ENCODE data around the gene DNAJB2. TPM values are rescaled to one million over a fixed set of nuclear protein-coding genes. Genes with fewer than 3 reads are reported as not detected.
"Not testable (repeated sequence)": the region's sequence is repeated elsewhere in the genome, so short reads cannot be mapped to it uniquely, and the experiment has no call there.

DNAJB2 gene
- total RNA-seq, 1 donor from 2014 or later: 93.6 TPM

DNA sequence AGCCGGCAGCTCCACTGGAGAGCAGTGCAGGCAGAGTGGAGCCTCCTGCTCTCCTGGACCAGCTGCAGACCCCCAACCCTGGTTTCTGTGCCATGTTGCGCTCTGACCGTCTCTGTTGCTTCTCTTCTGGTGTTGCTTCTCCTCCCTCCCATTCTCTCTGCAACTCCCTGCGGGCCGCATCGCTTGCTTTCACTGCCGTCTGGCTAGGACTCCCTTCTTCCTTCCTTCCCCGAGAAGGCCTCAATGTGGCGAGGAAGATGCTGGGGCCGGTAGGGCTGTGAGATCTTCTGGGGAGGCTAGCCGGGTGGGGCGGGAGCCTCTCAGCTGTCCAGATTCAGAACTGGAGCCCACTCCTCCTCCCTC, 6.2 kb downstream of the DNAJB2 start:
- DNase-seq (ENCODE audit: low spot score): no peak

- peak; percentile 74 for DNase-seq (ENCODE audit: low spot score)
These were observed 6.8 kb downstream of the DNAJB2 start for GRCh38 chr2:219285894-219286425.

- peak; percentile 69 for DNase-seq (ENCODE audit: low spot score)
These were observed 7.4 kb downstream of the DNAJB2 start for GRCh38 chr2:219286436-219287115.

- DNase-seq (ENCODE audit: low spot score): not testable (repeated sequence)
These were observed 7.9 kb downstream of the DNAJB2 start for GRCh38 chr2:219287116-219287440.

- DNase-seq (ENCODE audit: low spot score): no peak
These were observed 8.6 kb downstream of the DNAJB2 start for GRCh38 chr2:219287580-219288265.

- no peak for DNase-seq (ENCODE audit: low spot score)
These were observed 10.0 kb downstream of the DNAJB2 start for GRCh38 chr2:219289195-219289536.

GRCh38 chr2:219289537-219290361, 10.6 kb downstream of the DNAJB2 start:
- DNase-seq (ENCODE audit: low spot score): peak; percentile 83

DNA sequence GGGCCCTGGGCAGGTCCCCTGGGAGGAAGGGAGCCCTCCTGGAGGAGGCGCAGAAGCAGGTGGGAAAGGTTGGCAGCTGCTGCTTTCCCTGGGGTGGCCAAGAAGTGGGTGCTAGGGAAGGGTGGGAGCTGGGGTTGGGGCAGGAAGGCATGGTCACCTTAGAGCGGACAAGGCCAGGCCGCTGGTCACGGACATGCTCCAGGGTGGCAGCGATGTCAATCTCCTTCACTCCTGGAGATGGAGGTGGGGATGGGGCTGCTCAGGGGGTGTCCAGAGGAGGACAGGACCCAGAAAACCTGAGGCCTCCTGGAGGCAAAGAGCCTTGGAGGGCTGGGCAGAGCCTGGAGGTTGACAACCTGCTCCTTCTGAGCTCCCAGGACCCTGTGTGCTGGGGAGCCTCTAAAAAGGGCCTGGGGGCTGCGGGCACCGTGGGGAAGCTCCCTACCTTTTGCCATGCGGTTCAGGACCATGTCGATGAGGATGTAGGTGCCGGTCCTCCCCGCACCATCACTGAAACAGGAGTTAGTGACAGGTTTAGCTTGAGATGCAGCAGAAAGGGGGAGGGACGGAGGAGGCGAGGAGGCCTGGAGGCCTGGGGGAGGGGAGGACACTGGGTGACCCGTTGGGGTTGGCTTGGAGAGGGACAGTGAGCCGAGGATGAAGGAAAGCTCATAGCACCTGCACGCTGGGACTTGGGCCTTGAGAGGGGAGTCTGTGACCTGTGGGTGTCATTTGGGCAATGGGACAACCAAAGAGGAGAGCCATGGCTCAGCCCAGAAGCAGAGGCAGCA, 11.4 kb downstream of the DNAJB2 start:
- no peak for DNase-seq (ENCODE audit: low spot score)

- DNase-seq (ENCODE audit: low spot score): no peak
These were observed 12.2 kb downstream of the DNAJB2 start for GRCh38 chr2:219291394-219291793.

DNA sequence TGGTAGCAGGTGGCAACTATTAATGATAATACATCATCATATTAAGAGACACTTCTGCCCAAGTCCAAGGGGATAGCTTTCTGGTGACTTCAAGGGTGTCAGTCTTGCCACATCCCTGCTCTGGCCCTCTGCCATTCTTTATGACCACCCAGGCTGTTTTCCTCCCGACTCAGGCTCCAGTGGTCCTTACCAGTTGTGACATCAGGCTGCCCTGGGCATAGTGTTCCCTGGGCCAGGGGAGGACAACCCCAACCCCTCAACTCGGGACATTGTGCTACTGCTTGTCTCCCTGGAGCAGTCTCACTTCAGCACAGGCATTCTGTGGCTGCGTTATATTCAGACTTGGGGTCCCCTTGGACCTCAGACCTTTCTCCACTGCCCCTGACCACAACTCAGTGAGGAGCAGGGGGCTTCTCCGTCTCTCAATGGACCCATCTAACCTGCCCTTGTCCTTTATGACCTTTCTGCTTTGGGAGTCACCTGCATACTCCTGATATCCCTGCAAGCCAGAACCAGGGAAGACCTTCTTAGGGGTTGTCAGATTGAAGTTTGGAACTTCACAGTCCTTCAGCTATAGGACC, 12.8 kb downstream of the DNAJB2 start:
- no peak for DNase-seq (ENCODE audit: low spot score)

- DNase-seq (ENCODE audit: low spot score): no peak
These were observed 13.4 kb downstream of the DNAJB2 start for GRCh38 chr2:219292616-219293015.

DNA sequence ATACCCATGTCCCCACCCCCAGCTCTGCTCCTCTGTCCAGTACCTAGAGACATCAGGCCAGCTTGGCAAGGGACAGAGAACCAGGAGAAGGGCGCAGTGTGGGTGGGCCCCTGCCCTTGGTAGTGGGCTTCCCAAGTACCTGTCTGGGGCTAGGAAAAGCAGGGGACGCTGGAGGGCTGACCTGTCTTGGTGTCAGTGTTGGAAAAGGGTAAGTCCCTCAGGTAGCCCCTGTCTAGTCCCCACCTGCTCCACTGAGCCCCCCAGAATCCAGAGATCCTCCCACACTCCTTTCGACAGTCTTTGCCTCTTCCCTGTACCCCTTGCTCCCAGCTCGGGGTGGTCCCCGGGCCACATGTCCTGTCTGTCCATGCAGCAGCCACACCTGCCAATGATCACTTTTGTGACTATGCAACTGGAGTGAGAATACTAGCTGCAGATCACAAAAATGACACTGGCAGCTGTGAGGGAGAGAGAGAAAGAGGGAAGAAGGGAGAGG, 14.6 kb downstream of the DNAJB2 start:
- no peak for DNase-seq (ENCODE audit: low spot score)

GRCh38 chr2:219294356-219295351, 15.5 kb downstream of the DNAJB2 start:
- peak; percentile 88 for DNase-seq (ENCODE audit: low spot score)

DNA sequence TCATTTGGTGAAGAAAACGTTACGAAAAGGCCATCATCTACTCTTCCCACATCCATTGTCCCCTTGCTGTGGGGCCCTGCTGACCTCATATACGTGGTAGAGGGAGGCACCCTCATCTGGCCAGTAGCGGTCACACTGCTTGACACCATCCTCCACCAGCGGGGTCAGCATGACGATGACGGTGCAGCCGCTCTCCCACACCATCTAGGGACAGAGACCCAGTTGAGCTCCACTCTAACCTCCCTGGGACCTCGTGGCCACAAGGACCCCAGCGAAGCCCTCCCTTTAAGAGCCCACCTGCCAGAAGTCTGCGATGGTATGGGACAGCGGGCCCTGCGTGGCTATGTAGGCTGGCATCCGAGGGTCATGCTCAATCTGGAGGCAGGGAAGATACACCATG, 17.0 kb downstream of the DNAJB2 start:
- no peak for DNase-seq (ENCODE audit: low spot score)

DNA sequence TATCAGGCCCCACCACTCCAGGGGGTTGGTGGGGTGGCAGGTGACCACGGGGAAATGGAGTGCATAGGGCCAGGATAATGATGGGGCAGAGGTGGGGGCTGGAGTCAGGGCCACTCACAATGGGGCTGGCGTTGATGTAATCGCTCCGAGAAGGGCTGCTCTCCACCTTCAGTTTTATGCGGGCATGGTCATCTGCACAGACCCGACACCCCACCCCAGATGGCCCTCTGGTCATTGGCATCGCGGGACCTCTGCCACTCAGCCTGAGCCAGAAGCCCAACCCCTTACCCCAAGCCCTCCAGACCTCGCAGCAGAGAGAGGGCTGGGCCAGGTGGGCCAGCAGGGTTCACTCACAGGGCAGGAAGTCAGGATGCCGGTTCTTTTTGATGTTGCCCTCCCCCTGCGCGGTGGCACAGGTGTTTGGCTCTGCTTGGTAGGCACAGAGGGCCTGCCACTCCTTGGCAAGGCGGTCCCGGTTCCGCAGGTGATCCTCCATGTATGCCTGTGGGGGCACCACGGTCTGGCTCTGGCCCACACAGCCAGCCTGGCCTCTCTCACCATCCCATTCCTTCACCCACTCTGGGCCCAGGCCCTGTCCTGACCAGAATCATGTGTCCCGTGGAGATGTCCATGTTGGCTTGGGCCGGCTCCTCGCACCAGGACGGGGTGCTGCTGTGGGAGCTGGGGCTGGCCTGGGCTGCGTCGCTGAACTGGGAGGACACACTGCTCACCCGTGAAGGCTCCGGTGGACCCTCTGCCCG, 17.6 kb downstream of the DNAJB2 start:
- DNase-seq (ENCODE audit: low spot score): no peak

DNA sequence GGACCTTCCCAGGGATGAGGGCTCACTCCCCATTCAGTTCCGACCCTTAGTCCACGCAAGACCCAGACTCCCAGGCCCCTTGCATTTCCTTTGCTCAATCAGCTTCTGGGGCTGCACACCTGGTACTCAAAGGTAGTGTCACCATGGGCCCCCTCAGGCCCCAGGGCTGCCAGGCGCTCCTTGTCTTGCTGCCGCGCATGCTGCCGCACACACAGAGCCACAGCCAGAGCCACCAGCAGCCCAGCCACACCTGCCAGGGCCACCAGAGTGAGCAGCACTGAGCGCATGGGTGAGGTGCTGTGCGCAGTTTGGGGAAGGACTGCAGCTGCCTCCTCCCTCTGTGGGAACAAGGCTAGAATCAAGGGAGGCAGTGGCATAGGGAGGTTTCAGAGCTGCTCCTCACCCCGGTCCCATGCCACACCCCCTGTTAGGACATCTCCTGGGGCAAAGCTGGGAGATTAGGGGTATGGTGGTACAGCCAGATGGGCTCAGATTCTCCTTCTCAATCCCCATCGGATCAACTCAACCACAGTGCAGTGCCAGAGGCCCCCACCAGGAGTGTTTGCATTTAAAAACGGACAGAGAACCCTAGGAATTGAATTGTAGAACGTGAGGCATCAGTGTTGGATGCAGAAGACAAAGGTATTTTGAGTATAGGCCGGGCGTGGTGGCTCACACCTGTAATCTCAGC, 18.7 kb downstream of the DNAJB2 start:
- DNase-seq (ENCODE audit: low spot score): no peak

DNA sequence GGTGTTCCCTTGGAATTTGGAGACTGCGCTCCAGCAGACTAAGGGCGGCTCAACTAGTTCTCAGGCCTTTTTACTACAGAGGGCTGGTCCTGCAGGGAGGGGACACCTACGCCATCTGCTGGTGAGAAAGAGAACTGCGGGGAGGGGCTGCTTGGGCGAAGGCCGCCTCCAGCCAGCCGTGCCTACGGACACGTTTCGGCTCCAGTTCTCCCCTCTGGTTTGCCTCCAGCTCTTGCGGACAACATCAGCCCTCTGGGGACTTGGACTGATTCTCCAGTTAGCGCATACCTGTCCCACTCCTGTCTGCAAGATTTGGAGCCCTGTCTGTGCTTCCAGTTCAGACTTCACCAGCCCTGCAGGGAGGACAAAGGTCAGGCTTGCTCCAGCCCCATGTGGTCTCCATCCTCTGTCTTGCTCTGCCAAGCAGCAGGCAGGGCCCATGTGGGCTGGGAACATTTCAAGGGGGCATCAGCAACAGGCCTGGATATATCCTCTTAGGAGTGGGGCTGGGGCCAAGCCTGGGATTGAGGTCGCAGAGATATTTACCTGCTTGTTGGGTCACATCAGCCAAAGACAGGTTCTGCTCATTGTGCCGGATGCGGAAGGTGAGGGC, 19.7 kb downstream of the DNAJB2 start:
- DNase-seq (ENCODE audit: low spot score): peak; percentile 93

DNA sequence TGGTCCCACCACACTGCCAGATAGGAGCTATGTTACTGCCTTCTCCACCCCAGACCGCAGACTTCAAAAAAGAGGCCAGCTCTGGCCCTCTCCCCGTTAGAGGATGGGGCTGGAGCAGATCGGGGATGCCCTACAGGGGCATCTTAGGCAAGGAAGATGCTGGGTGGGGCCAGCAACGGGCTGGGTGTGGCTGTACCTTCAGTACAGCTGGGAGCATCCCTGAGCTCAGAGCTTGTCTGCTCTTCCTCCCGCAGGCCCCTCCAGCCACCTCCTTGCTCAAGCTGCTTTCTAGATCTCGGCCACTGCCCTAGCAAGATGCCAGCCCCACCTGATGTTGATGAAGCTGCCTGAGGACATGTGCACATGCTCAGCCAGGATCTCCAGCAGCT, 20.2 kb downstream of the DNAJB2 start:
- DNase-seq (ENCODE audit: low spot score): no peak
